ENCODE measurements around the gene NSUN5.
"Not testable (repeated sequence)": the region's sequence is repeated elsewhere in the genome, so short reads cannot be mapped to it uniquely, and the experiment has no call there.

The NSUN5 gene

DNA sequence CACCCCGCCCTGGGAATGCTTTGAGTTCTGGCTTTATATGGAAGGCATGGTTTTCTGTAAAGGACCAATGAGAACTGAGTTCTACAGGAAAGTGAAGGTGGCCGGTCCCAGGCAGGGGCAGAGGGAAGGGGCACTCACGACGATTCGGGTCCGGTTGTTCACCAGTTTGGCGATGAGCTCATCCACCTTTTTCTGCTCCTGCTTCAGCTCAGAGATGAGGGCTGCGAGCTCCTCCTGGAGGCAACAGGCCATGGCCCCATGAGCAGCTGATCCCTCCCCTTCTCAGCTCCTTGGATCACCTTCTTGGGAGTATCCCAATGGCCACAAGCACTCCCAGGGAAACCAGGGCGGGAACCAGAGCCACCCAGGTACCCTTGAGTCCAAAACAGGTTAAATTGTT lies 11.4 kb upstream of the NSUN5 start:
- DNase-seq (ENCODE audit: low spot score); H3K27ac ChIP-seq; H3K4me3 ChIP-seq: not testable (repeated sequence)

DNA sequence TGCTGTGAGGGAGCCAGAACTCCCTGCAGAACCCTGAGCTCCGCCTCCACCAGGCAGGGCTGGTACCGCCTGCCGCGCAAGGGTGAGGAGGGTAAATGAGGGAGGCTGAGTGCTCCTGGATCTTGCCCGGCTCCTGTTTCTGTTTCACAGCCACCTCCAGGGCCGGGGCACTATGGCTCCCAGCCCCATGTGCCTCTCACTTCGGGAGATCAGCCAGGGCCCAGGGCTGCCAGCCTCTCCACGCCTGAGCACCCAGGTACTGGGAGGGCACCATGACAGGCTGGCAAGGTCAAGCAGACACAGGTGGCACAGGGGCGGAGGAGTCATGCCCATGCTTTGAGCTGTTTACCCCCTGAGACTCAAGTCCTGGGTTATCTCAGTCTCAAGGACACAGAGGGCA lies 10.9 kb upstream of the NSUN5 start:
- H3K27ac ChIP-seq; DNase-seq (ENCODE audit: low spot score); H3K4me3 ChIP-seq: not testable (repeated sequence)

DNA sequence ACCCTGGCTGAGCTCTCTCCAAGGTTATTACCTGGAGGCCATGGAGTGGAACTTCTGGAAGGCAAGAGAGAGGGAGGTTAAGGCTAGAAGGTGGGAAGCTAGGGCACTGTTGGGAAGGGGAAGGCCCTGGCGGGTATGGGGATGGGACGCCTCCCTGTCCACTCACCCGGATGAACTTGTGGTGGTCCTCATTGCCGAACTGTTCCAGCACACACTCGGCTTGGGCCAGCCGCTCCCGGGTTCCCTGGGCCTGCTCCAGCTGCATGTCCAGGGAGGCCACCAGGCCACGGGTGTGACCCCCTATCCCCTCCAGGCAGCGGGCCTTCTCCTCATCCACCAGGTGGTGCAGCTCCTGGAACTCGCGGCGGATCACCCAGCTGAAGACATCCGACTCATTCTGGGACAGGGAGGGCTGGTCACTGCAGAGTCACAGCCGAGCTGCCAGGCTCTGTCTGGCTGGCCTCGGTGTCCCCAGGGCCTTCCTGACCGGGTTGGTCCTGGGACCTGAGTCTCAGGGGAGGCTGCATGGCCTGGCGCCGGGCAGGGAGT lies 10.1 kb upstream of the NSUN5 start:
- not testable (repeated sequence) for H3K27ac ChIP-seq; DNase-seq (ENCODE audit: low spot score); H3K4me3 ChIP-seq

DNA sequence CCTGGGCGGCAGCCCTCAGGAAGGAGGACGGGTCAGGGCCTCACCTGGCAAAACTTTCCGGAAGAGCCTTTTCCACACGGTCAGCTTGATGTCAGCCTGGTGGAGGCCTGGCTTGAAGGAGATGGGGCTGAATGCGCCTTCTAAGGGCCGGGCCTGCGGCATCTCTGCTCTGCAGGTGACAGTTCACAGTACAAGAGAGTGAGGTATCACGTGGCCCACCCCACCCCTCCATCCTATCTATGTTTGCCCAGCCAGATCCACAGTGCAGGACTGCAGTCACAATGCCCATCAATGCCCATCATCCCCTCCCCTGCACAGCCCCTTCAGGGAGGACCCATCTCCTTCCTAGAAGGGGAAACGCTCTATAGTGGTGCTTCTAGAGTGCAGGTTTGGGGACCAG lies 7.9 kb upstream of the NSUN5 start:
- no peak for DNase-seq (ENCODE audit: low spot score)
- TF ChIP-seq, protein P1, sequence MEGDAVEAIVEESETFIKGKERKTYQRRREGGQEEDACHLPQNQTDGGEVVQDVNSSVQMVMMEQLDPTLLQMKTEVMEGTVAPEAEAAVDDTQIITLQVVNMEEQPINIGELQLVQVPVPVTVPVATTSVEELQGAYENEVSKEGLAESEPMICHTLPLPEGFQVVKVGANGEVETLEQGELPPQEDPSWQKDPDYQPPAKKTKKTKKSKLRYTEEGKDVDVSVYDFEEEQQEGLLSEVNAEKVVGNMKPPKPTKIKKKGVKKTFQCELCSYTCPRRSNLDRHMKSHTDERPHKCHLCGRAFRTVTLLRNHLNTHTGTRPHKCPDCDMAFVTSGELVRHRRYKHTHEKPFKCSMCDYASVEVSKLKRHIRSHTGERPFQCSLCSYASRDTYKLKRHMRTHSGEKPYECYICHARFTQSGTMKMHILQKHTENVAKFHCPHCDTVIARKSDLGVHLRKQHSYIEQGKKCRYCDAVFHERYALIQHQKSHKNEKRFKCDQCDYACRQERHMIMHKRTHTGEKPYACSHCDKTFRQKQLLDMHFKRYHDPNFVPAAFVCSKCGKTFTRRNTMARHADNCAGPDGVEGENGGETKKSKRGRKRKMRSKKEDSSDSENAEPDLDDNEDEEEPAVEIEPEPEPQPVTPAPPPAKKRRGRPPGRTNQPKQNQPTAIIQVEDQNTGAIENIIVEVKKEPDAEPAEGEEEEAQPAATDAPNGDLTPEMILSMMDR (IDR thresholded peaks at IDR 0.05): no peak
- Histone ChIP-seq H3K27ac (no peak overlapping the region), H3K4me3 (no peak overlapping the region)

DNA sequence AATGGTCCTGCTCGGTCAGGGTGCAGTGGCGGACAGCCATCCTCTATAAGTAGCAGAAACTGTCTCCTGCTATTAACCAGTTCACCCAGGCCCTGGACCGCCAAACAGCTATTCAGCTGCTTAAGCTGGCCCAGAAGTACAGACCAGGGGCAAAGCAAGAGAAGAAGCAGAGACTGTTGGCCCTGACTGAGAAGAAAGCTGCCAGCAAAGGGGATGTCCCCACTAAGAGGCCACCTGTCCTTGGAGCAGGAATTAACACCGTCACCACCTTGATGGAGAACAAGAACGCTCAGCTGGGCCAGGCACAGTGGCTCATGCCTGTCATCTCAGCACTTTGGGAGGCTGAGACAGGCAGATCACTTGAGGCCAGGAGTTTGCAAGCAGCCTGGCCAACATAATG lies 5.6 kb upstream of the NSUN5 start:
- no peak overlapping the region for H3K27ac ChIP-seq
- DNase-seq (ENCODE audit: low spot score): no peak
- H3K4me3 ChIP-seq: no peak overlapping the region
- TF ChIP-seq, protein P1 (IDR thresholded peaks at IDR 0.05): no peak

DNA sequence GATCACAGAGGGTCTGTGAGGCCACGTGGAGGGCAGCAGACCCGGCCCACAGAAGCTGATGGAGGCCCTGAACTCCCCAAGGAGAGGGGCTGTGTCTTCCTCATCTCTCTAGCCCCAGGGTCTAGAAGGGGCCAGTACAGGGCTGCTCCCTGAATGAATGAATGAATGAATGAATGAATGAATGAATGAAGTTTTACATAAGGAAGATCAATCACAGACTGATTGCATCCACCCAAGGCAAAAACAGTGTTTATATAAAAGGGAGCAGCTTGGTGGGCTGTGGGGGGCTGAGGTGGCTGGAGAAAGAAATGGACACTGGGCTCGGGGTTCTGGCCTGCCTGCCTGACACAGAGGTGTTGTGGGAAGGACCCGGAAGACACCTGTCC lies 4.9 kb upstream of the NSUN5 start:
- TF ChIP-seq, protein P1 (IDR thresholded peaks at IDR 0.05): no peak
- Histone ChIP-seq H3K4me3 (no peak overlapping the region), H3K27ac (no peak overlapping the region)
- DNase-seq (ENCODE audit: low spot score): no peak

DNA sequence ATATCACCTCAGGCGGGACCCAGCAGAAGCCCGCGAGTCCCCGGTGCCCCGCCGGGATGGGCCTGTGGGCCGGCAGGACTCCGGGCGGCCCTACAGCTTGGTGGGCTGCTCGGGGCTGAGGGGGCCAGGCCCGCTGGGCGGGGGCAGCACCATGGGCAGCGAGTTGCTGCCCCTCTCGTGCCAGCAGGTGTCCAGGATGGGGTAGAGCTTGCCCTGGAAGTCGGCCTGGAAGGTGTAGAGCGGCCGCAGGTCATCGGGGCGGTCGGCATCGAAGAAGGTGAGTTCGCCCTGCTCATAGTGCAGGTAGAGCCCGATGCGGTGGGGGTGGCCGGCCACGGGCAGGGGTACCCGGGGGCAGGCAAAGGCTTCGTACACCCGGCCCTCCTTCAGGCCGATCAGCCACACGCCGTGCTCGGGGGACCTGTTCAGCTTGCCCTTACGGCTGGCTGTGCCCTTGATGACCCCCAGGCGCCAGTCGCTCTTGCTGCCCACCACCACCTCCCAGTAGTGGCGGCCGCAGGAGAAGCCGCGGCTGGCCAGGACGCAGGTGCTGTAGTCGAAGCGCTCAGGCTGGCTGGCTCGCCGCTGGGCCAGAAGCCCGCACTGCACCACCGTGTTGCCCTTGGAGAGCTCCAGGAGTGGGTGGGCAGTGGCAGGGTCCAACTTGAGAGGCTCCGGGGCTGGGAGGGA lies 4.3 kb upstream of the NSUN5 start:
- Histone ChIP-seq H3K27ac (no peak overlapping the region), H3K4me3 (no peak overlapping the region)
- no peak for DNase-seq (ENCODE audit: low spot score)
- TF ChIP-seq, protein P1 (IDR thresholded peaks at IDR 0.05): no peak

DNA sequence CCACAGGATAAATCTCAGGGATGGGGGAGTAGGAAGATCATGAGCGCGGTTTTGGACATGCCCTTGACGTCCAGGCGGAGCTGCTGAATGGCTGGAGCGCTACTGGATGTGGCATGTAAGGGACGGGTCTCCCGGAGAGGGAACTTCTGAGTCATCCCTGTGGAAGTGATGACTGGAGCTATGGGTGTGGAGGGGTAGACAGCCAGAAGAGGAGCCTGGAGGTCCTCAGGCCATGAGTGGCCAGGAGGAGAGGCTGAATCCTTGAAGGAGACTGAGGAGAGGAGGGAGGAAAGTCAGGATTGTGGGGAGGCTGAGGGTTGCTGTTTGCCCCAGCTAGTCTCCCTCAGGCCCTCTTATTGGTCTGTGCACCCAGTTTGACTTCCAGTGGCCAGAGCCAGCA lies 2.8 kb upstream of the NSUN5 start:
- H3K27ac ChIP-seq; H3K4me3 ChIP-seq; DNase-seq (ENCODE audit: low spot score): not testable (repeated sequence)

DNA sequence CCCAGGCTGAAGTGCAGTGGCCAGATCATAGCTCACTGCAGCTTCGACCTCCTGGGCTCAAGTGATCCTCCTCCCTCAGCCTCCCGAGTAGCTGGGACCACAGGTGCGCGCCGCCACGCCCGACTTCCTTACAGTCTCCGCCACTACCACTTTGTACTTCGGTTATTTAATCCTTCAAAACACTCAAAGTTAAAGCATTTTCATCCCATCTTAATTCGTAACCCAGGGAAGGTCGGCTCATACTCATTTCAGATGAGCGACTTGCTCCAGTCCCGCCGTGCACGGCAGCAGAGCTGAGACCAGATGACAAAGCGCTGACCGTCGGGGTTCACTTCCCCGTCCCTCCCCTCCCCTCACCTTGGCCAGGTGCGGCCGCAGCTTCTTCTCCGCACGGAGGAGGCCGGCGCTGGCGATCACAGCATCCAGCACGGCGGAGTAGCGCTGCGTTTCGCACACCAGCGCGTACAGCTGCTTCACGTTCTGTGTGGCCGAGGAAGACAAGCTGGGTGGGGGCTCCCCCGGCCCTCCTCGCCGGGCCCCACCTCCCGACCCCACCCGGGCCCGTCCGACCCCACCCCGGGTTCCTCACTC lies 457 bp downstream of the NSUN5 start:
- H3K27ac ChIP-seq: peak overlapping the region; percentile 56 to 78
- peak overlapping the region; percentile 92 for H3K4me3 ChIP-seq
- DNase-seq (ENCODE audit: low spot score): no peak
- TF ChIP-seq, protein P1 (IDR thresholded peaks at IDR 0.05): no peak
